Measurements from ENCODE around the gene SPANXA1.
"Not testable (repeated sequence)": the region's sequence is repeated elsewhere in the genome, so short reads cannot be mapped to it uniquely, and the experiment has no call there.

SPANXA1 gene, protein sequence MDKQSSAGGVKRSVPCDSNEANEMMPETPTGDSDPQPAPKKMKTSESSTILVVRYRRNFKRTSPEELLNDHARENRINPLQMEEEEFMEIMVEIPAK

DNA sequence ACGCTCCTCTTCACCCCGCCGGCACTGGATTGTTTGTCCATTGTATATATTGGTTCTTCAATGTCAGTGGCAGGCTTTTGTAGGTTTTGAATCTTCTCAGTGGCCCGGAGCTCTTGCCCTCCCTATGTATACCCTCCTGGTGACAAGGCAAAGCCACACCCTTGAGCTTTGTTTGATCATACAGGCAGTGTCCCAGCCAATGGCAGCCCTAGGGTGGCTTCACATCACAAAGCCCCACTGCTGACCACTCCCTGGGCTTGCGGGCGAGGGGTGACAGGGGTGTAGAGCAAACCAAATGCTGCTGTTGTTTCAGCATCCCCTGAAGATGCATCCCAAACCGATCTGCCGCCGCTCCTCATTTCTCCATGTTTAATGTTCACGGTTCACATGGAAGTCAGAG, at the start of gene SPANXA1:
TSS of gene SPANXA1 (minus strand) at position 101 of the 400 bp plus-strand sequence. CDS start at position 41, 60 bp downstream.
- not testable (repeated sequence) for H3K27ac Mint-ChIP-seq; H3K9me3 Mint-ChIP-seq; H3K27me3 Mint-ChIP-seq; DNase-seq; H3K36me3 Mint-ChIP-seq (ENCODE audit: low read depth); H3K4me1 Mint-ChIP-seq (ENCODE audit: low read depth); H3K4me3 Mint-ChIP-seq

DNA sequence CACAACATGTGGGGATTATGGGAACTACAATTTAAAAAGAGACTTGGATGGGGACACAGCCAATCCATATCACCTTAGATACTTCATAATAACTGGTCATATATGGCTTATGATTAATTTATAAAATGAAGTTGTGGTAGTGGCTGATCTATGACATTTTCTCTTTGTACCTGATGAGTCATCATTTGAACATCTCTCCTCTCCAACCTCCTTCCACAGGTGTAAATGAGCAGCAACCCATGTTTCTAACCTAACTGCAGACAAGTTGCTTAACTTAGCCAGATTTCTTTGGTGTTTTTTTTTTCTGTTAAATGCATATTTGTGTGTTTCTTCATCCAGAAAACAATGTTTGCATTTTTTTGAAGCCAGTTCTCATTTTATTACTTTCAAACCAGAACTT, 47.6 kb upstream of the SPANXA1 start:
- H3K27ac Mint-ChIP-seq, result no peak overlapping the region
- DNase-seq, result no peak
- H3K4me3 Mint-ChIP-seq, result no peak overlapping the region
- no peaks in the 10 kb centered on the region for H3K4me1 Mint-ChIP-seq (ENCODE audit: low read depth)
- no peaks in the 10 kb centered on the region for H3K27me3 Mint-ChIP-seq
- no peaks in the 10 kb centered on the region for H3K36me3 Mint-ChIP-seq (ENCODE audit: low read depth)
- H3K9me3 Mint-ChIP-seq, result no peaks in the 10 kb centered on the region

DNA sequence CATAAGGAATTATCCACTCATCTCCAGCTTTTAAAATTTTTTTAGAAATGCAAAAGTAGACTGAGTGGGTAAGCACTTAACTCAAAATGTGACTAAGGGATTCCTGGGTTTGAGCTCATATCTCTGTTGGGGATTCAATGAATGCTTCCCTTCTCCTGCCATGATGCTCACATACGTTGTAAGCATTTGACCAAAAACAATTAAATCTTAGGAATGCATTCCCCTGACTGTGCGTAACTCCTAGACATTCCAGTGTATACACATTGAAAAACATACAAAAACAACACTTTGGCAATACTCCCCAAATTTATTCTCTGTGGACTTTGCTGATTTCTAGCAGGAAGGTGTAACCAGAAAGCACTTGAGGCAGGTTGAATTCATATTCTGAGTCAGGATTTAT, 34.8 kb upstream of the SPANXA1 start:
- no peaks in the 10 kb centered on the region for H3K36me3 Mint-ChIP-seq (ENCODE audit: low read depth)
- no peaks in the 10 kb centered on the region for H3K9me3 Mint-ChIP-seq
- peaks cover 4% of the 10 kb centered on the region for H3K27me3 Mint-ChIP-seq
- no peaks in the 10 kb centered on the region for H3K4me1 Mint-ChIP-seq (ENCODE audit: low read depth)
- no peak overlapping the region for H3K4me3 Mint-ChIP-seq
- no peak for DNase-seq
- H3K27ac Mint-ChIP-seq, result no peak overlapping the region

GRCh38 chrX:141609111-141609510, 24.6 kb upstream of the SPANXA1 start:
- no peak for DNase-seq
- Mint-ChIP-seq H3K9me3 (peaks cover 2% of the 10 kb centered on the region), H3K27me3 (peaks cover 6% of the 10 kb centered on the region)

DNA sequence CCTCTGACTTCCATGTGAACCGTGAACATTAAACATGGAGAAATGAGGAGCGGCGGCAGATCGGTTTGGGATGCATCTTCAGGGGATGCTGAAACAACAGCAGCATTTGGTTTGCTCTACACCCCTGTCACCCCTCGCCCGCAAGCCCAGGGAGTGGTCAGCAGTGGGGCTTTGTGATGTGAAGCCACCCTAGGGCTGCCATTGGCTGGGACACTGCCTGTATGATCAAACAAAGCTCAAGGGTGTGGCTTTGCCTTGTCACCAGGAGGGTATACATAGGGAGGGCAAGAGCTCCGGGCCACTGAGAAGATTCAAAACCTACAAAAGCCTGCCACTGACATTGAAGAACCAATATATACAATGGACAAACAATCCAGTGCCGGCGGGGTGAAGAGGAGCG, 4.9 kb upstream of the SPANXA1 start, which contains the start of gene SPANXA2:
TSS of gene SPANXA2 (plus strand) at position 301 of the 400 bp plus-strand sequence. CDS start at position 361, 60 bp downstream.
- not testable (repeated sequence) for H3K4me1 Mint-ChIP-seq (ENCODE audit: low read depth); H3K36me3 Mint-ChIP-seq (ENCODE audit: low read depth); H3K27me3 Mint-ChIP-seq; H3K4me3 Mint-ChIP-seq; H3K9me3 Mint-ChIP-seq; DNase-seq; H3K27ac Mint-ChIP-seq

More at GRCh38 chrX:141609111-141609510, 24.6 kb upstream of the SPANXA1 start:
- H3K36me3 Mint-ChIP-seq (ENCODE audit: low read depth), result no peaks in the 10 kb centered on the region
- no peak overlapping the region for H3K4me3 Mint-ChIP-seq
- no peak overlapping the region for H3K27ac Mint-ChIP-seq
- no peaks in the 10 kb centered on the region for H3K4me1 Mint-ChIP-seq (ENCODE audit: low read depth)

DNA sequence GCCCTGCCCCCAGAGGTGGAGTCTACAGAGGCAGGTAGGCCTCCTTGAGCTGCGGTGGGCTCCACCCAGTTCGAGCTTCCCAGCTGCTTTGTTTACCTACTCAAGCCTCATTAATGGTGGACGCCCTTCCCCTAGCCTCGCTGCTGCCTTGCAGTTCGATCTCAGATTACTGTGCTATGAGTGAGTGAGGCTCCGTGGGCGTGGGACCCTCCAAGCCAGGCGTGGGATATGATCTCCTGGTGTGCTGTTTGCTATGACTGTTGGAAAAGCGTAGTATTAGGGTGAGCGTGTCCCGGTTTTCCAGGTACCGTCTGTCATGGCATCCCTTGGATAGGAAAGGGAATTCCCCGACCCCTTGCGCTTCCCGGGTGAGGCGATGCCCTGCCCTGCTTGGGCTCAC, 42.0 kb downstream of the SPANXA1 start:
- not testable (repeated sequence) for H3K27me3 Mint-ChIP-seq; DNase-seq; H3K27ac Mint-ChIP-seq; H3K4me1 Mint-ChIP-seq (ENCODE audit: low read depth); H3K9me3 Mint-ChIP-seq; H3K4me3 Mint-ChIP-seq; H3K36me3 Mint-ChIP-seq (ENCODE audit: low read depth)
